Glutamatergic neuron (in vitro differentiated cells): ENCODE measurements around the gene CA9. TPM values are rescaled to one million over a fixed set of nuclear protein-coding genes. Genes with fewer than 3 reads are reported as not detected.

ENCODE experiments used
- DNase-seq: peaks from one replicate; pipeline ENCODE4 v3.0.0; 2022
- H3K27ac Mint-ChIP-seq: one replicate; pipeline ENCODE4 v1.8.0; 2020; ENCODE audit warnings: mild to moderate bottlenecking, mixed read lengths, inconsistent platforms; ENCODE audit not compliant: unreplicated experiment
- H3K27me3 Mint-ChIP-seq: one replicate; pipeline ENCODE4 v1.8.0; 2020; ENCODE audit warnings: mild to moderate bottlenecking, moderate library complexity, mixed read lengths, inconsistent platforms; ENCODE audit not compliant: unreplicated experiment
- H3K36me3 Mint-ChIP-seq: one replicate; pipeline ENCODE4 v1.8.0; 2020; ENCODE audit warnings: mild to moderate bottlenecking, mixed read lengths, inconsistent platforms; ENCODE audit not compliant: unreplicated experiment
- H3K4me1 Mint-ChIP-seq: one replicate; pipeline ENCODE4 v1.8.0; 2020; ENCODE audit warnings: mild to moderate bottlenecking, low read depth, mixed read lengths, inconsistent platforms; ENCODE audit not compliant: unreplicated experiment
- H3K4me3 Mint-ChIP-seq: one replicate; pipeline ENCODE4 v1.8.0; 2020; ENCODE audit warnings: mild to moderate bottlenecking, mixed read lengths, inconsistent platforms; ENCODE audit not compliant: unreplicated experiment
- H3K9me3 Mint-ChIP-seq: one replicate; pipeline ENCODE4 v1.8.0; 2020; ENCODE audit warnings: mild to moderate bottlenecking, moderate library complexity, mixed read lengths, inconsistent platforms; ENCODE audit not compliant: unreplicated experiment
- total RNA-seq: library from RNA; stranded (reverse); fragmentation: NEBNext Ultra II Directional; extraction: Animal tissue kit (Norgen Biotek cat#: 25700); gene quantifications from one replicate; pipeline ENCODE4 v1.2.1, GENCODE V29; 2021; ENCODE audit not compliant: unreplicated experiment
- TF ChIP-seq, protein P1 (sequence below): fragments of 200-600 bp; sonication (generic); IDR thresholded peaks from one replicate; pipeline ENCODE4 v1.5.0; 2021; ENCODE audit not compliant: partially characterized antibody, unreplicated experiment

Gene CA9
- total RNA-seq, 1 donor from 2014 or later, result not detected

DNA sequence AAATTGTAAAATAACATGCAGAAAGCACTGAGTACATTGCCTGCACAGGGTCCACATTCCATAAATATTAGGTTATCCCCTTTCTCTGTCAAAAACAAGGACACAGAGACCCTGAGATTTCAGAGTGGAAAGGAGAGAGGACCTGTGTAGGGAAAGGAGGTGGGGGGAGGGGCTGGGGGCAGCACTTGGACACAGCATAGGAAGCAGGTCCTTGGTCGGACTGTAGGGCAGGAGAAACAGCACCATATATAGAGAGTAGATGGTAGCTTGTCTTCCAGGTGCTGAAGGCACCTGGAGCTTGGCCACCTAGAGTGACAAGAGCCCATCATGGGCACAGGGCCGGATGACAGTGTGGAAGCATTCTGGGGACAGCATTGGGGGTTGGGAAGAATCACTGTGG lies 13.6 kb downstream of the CA9 start:
- Mint-ChIP-seq H3K9me3 (peaks cover 14% of the 10 kb centered on the region), H3K27ac (no peak overlapping the region), H3K36me3 (no peaks in the 10 kb centered on the region), H3K27me3 (peaks cover 12% of the 10 kb centered on the region), H3K4me3 (peak overlapping the region; percentile 23), H3K4me1 (peaks cover 32% of the 10 kb centered on the region)
- TF ChIP-seq, protein P1, sequence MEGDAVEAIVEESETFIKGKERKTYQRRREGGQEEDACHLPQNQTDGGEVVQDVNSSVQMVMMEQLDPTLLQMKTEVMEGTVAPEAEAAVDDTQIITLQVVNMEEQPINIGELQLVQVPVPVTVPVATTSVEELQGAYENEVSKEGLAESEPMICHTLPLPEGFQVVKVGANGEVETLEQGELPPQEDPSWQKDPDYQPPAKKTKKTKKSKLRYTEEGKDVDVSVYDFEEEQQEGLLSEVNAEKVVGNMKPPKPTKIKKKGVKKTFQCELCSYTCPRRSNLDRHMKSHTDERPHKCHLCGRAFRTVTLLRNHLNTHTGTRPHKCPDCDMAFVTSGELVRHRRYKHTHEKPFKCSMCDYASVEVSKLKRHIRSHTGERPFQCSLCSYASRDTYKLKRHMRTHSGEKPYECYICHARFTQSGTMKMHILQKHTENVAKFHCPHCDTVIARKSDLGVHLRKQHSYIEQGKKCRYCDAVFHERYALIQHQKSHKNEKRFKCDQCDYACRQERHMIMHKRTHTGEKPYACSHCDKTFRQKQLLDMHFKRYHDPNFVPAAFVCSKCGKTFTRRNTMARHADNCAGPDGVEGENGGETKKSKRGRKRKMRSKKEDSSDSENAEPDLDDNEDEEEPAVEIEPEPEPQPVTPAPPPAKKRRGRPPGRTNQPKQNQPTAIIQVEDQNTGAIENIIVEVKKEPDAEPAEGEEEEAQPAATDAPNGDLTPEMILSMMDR, result no peak
- DNase-seq, result no peak

DNA sequence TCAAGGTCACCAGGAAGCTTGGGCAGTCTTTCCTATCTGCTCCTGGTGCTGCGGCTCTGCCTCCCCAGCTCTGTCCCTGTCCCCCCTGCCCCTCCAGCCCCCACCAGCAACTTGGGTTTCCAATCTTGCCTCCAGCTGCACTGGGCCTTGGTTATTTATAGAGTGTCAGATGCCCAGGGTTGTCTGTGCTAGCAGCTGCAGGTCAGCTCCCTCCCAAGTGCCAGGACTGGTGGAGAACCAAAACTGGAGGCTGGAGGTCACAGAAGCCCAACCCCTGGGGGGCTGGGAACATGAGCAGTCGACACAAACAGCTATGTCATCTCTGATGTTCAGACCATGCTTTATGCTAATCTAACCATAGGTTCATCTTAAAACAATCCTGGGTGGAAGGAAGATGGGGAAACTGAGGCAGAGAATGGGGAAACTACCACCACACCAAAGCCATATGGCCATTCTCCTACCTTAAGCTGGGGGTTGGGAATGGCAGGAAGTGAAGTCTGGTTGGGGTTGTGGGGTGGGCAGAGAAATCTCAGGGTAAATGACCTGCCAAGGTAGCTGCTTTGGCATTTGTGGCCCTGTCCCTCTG lies 14.3 kb downstream of the CA9 start:
- Mint-ChIP-seq H3K9me3 (peaks cover 14% of the 10 kb centered on the region), H3K27me3 (peaks cover 11% of the 10 kb centered on the region), H3K27ac (no peak overlapping the region), H3K4me1 (peaks cover 31% of the 10 kb centered on the region), H3K4me3 (peak overlapping the region; percentile 71), H3K36me3 (no peaks in the 10 kb centered on the region)
- TF ChIP-seq, protein P1, result no peak
- no peak for DNase-seq

DNA sequence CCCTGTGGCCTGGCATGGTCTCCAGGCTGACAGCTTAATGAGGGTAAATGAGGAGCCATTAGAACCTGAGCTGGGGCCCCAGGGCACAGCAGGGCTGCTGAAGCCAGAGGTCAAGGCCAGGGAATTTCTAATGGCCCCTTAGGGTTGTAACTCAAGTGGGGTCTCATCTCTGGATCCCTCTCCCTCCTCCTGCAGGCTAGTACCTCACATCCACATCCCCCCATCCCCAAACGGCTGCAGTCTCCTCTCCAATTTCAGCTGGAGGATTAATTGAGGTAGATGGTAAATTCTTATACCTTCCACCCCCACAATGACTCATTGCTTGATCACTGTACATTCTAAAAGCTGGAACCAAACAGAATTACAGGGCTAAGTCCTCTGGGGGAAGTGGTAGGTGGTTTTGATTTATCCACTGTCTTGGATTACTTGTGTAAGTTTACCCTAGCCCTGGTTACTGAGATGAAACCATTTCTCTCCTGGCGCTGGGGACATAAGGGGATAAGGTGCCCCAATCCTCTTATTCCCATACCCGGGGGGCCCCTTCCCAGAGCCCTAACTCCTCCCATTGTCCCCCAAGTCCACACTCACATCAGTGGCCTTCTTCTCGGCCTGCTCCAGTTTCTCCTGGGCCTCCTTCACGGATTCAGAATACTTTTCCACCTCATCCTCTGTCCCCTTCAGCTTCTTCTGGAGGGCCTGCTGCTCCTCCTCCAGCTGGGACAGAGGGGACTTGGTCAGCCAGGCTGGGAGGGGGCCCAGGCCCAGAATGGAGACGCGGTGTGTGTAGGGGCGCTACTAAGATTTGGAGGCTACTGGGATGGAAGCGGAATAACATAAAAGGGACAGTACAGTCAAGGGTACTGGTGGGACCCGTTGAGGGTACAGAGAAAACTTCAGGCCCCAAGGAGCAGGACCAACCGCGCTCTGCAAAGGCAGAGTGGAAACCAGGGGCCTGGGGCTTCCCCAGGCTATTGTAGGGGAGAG lies 15.1 kb downstream of the CA9 start:
- H3K27me3 Mint-ChIP-seq, result peaks cover 6% of the 10 kb centered on the region
- peak overlapping the region; percentile 92 for H3K4me3 Mint-ChIP-seq
- TF ChIP-seq, protein P1, result no peak
- H3K27ac Mint-ChIP-seq, result peak overlapping the region; percentile 78
- no peaks in the 10 kb centered on the region for H3K36me3 Mint-ChIP-seq
- peaks cover 12% of the 10 kb centered on the region for H3K9me3 Mint-ChIP-seq
- no peak for DNase-seq
- H3K4me1 Mint-ChIP-seq, result peaks cover 30% of the 10 kb centered on the region

DNA sequence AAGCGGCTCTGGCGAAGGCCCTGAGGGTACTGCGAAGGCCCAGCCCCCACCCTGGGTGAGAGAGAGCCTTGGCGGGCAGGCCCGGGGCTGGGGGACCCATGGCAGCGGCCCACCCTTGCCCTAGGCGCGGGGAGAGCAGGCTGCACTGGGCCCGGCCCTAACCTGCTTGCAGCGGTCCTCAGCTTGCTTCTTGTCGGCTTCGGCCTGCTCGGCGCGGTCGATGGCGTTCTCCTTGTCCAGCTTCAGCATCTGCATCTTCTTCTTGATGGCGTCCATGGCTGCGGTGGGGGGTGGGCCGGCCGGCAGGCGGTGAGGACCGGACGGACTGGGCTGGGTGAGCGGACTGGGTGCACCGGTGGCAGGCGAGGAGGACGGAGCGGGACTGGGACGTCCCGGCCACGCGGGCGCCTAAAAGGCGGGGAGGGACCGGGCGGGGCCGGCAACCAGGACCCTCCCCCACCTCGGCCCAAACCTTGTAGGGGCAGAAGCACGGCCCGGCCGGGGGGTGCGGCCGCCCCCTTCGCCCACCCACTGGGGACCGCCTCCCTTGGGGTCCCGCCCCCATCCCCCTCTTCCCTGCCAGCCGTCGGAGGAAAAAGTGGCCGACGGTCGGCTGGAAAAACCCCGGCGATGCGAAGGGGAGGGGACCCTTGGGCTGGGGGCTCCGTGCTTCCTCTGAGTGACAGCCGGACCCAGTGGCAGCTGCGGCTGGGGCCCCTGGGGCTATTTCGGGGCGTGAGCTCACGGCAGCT lies 16.0 kb downstream of the CA9 start, which contains the start of gene TPM2:
Gene TPM2 (minus strand): TSS at position 384 of the 752 bp plus-strand sequence. CDS start 108 bp downstream, at position 276.
- Mint-ChIP-seq H3K4me1 (peaks cover 30% of the 10 kb centered on the region), H3K36me3 (no peaks in the 10 kb centered on the region), H3K27me3 (peaks cover 6% of the 10 kb centered on the region), H3K27ac (peak within 1 kb of the TSS; percentile 78), H3K4me3 (peak within 1 kb of the TSS; percentile 92), H3K9me3 (peaks cover 12% of the 10 kb centered on the region)
- TF ChIP-seq, protein P1, result no peak
- peak; percentile 69 for DNase-seq
